A549 (cell line): ENCODE results near the gene GRIK2. TPM values are rescaled to one million over a fixed set of nuclear protein-coding genes. Genes with fewer than 3 reads are reported as not detected.

Experiments
- ATAC-seq, 2 experiments: fragments of 200-7000 bp in 1 of 2; fragments of >200 bp in 1 of 2; cut with Nextera tagmentation in 1 of 2; cut with Tn5 transposase in 1 of 2; 3 replicates each; pipeline versions ENCODE4 v1.8.0 to v1.9.1; 2018 to 2020; ENCODE audit warnings: mild to moderate bottlenecking in 1 of 2, moderate library complexity in 1 of 2
- CTCF ChIA-PET: fragments of 300-600 bp; sonication (Branson Sonifier 250); formaldehyde crosslinking; extraction: SDS; loops from one replicate; lab custom pipeline; 2021; ENCODE audit warnings: antibody characterized with exemption, inconsistent platforms; lab: Yijun Ruan, JAX
- POLR2A ChIA-PET: fragments of 350-600 bp; formaldehyde crosslinking; extraction: SDS; loops from one replicate; lab custom pipeline; 2021; ENCODE audit warnings: antibody characterized with exemption, inconsistent platforms; lab: Yijun Ruan, JAX
- DNase-seq, 2 experiments: peaks; one replicate each; pipeline versions ENCODE4 v3.0.0 to v3.0.0-alpha.2; 2011 to 2016; ENCODE audit warnings: low read depth in 1 of 2, low spot score in 1 of 2
- FAIRE-seq: peaks from 2 replicates; lab custom pipeline; 2011; peaks lifted over from hg19 to GRCh38; lab: Jason Lieb, UNC
- H3K27ac ChIP-seq, 2 experiments: fragments of >200 bp; sonication (Bioruptor Twin); formaldehyde crosslinking; 3 replicates each; pipeline ENCODE4 v1.5.1; 2016 to 2017
- H3K4me1 ChIP-seq: fragments of >200 bp; sonication (Bioruptor Twin); formaldehyde crosslinking; 3 replicates; pipeline ENCODE4 v1.6.1; 2016
- H3K4me2 ChIP-seq: fragments of >200 bp; sonication (Bioruptor Twin); formaldehyde crosslinking; 3 replicates; pipeline ENCODE4 v1.6.1; 2016
- H3K4me3 ChIP-seq: fragments of >200 bp; sonication (Bioruptor Twin); formaldehyde crosslinking; 3 replicates; pipeline ENCODE4 v1.5.1; 2016
- H3K9me3 ChIP-seq: fragments of >200 bp; sonication (Bioruptor Twin); formaldehyde crosslinking; 3 replicates; pipeline ENCODE4 v1.6.1; 2016
- BCL3 ChIP-seq: fragments of >200 bp; sonication (Bioruptor Twin); formaldehyde crosslinking; IDR thresholded peaks from 3 replicates; pipeline ENCODE4 v1.6.1; 2016
- CBX2 ChIP-seq: fragments of 200-600 bp; sonication (generic); IDR thresholded peaks from 2 replicates; pipeline ENCODE4 v1.6.1; 2016; ENCODE audit warnings: low read depth, mild to moderate bottlenecking, borderline replicate concordance
- EHF ChIP-seq: fragments of 250-450 bp; sonication (Bioruptor Pico); IDR thresholded peaks from 2 replicates; pipeline ENCODE4 v1.5.0; 2020; ENCODE audit warnings: mild to moderate bottlenecking
- EP300 ChIP-seq, 2 experiments: fragments of >200 bp; sonication (Bioruptor Twin); formaldehyde crosslinking; IDR thresholded peaks; 2 replicates in 1 of 2; 3 replicates in 1 of 2; pipeline ENCODE4 v1.6.1; 2016 to 2017
- ESRRA ChIP-seq: fragments of 150-350 bp; IDR thresholded peaks from 2 replicates; pipeline ENCODE4 v1.6.1; 2014; ENCODE audit warnings: mild to moderate bottlenecking, low read length, borderline replicate concordance
- HOXB13 ChIP-seq: fragments of 250-450 bp; sonication (Bioruptor Pico); IDR thresholded peaks from 2 replicates; pipeline ENCODE4 v1.5.0; 2020; ENCODE audit warnings: low read depth, mild to moderate bottlenecking, moderate library complexity
- HOXB5 ChIP-seq: fragments of 250-450 bp; sonication (Bioruptor Pico); IDR thresholded peaks from 2 replicates; pipeline ENCODE4 v1.5.0; 2020; ENCODE audit warnings: mild to moderate bottlenecking, moderate library complexity
- JUN ChIP-seq, 2 experiments: fragments of >200 bp; sonication (Bioruptor Twin); formaldehyde crosslinking; IDR thresholded peaks; 2 replicates in 1 of 2; 3 replicates in 1 of 2; pipeline ENCODE4 v1.6.1; 2016 to 2017
- JUNB ChIP-seq: fragments of >200 bp; sonication (Bioruptor Twin); formaldehyde crosslinking; IDR thresholded peaks from 2 replicates; pipeline ENCODE4 v1.6.1; 2016
- KDM1A ChIP-seq: fragments of 200-600 bp; sonication (generic); IDR thresholded peaks from 2 replicates; pipeline ENCODE4 v1.6.1; 2016; ENCODE audit warnings: low read depth, mild to moderate bottlenecking
- MAX ChIP-seq: IDR thresholded peaks from 2 replicates; pipeline ENCODE4 v1.6.1; 2012
- MYC ChIP-seq: IDR thresholded peaks from 2 replicates; pipeline ENCODE4 v1.6.1; 2012; ENCODE audit warnings: mild to moderate bottlenecking, inconsistent platforms, low read length, improper control_type of control experiment, borderline replicate concordance
- NPAS2 ChIP-seq: fragments of 250-450 bp; sonication (Bioruptor Pico); IDR thresholded peaks from 2 replicates; pipeline ENCODE4 v1.8.0; 2022; ENCODE audit warnings: mild to moderate bottlenecking, moderate library complexity, borderline replicate concordance
- NR3C1 ChIP-seq: fragments of >200 bp; sonication (Bioruptor Twin); formaldehyde crosslinking; IDR thresholded peaks from 3 replicates; pipeline ENCODE4 v1.6.1; 2017
- PBX3 ChIP-seq: IDR thresholded peaks from 2 replicates; pipeline ENCODE4 v1.6.1; 2012
- PHF8 ChIP-seq: fragments of 200-600 bp; sonication (generic); IDR thresholded peaks from 2 replicates; pipeline ENCODE4 v1.6.1; 2016; ENCODE audit warnings: low read depth, mild to moderate bottlenecking, antibody characterized with exemption, moderate library complexity, borderline replicate concordance
- POLR2A ChIP-seq: IDR thresholded peaks from 2 replicates; pipeline ENCODE4 v1.6.1; 2012; ENCODE audit warnings: mild to moderate bottlenecking, low read length
- RARB ChIP-seq: fragments of 250-450 bp; sonication (Bioruptor Pico); IDR thresholded peaks from 2 replicates; pipeline ENCODE4 v1.8.0; 2021; ENCODE audit warnings: mild to moderate bottlenecking, moderate library complexity
- RCOR1 ChIP-seq: fragments of 150-350 bp; IDR thresholded peaks from 2 replicates; pipeline ENCODE4 v1.6.1; 2014; ENCODE audit warnings: antibody characterized with exemption, low read length, low read depth
- REST ChIP-seq: fragments of 200-600 bp; sonication (generic); IDR thresholded peaks from 2 replicates; pipeline ENCODE4 v1.6.1; 2016; ENCODE audit warnings: antibody characterized with exemption, mild to moderate bottlenecking, moderate library complexity
- RNF2 ChIP-seq: fragments of 200-600 bp; sonication (generic); IDR thresholded peaks from 2 replicates; pipeline ENCODE4 v1.6.1; 2016; ENCODE audit warnings: low read depth, mild to moderate bottlenecking, antibody characterized with exemption, moderate library complexity, borderline replicate concordance
- SMC3 ChIP-seq: fragments of >200 bp; sonication (Bioruptor Twin); formaldehyde crosslinking; IDR thresholded peaks from 3 replicates; pipeline ENCODE4 v1.6.1; 2018; ENCODE audit warnings: inconsistent platforms
- USF2 ChIP-seq: fragments of 450-650 bp; IDR thresholded peaks from 2 replicates; pipeline ENCODE4 v1.6.1; 2014; ENCODE audit warnings: antibody characterized with exemption
- WGBS: methylation state at CpG from one replicate; pipeline ENCODE4 v1.1.6; 2017; ENCODE audit errors: missing lambda C conversion rate; 5-methylcytosine and 5-hydroxymethylcytosine counted together
- polyA plus RNA-seq, 4 experiments: library from polyadenylated mRNA; depleted of rRNA in 3 of 4; stranded (reverse); fragments of >200 nt; fragmentation: RNase III in 1 of 4; extraction: RNeasy Plus Mini Kit Qiagen cat#74134 plus additional on column Dnase treatment in 1 of 4; gene quantifications; 2 replicates in 3 of 4; 3 replicates in 1 of 4; pipeline ENCODE4 v1.2.3, GENCODE V29; 2011 to 2017

Gene GRIK2
- polyA plus RNA-seq, 2 of the 4 experiments (the other 2 are of a cell fraction) = 0.56 to 0.65 TPM

GRCh38 chr6:101689695-101690094 lies 296.2 kb downstream of the GRIK2 start:
- Histone ChIP-seq H3K4me2 (no peak overlapping the region), H3K4me3 (no peak overlapping the region), H3K4me1 (no peaks in the 10 kb centered on the region), H3K27ac (no peak overlapping the region), H3K9me3 (no peaks in the 10 kb centered on the region)
- ATAC-seq (no peak), DNase-seq (no peak), FAIRE-seq (no peak)
- no peak for TF ChIP-seq BCL3
- no peak for TF ChIP-seq HOXB13 (CRISPR knock-in tag)
- TF ChIP-seq NPAS2 (CRISPR knock-in tag) = no peak
- TF ChIP-seq ESRRA = no peak
- no peak for TF ChIP-seq REST
- TF ChIP-seq MYC = no peak
- TF ChIP-seq EP300 (IDR thresholded peaks at IDR 0.05) = no peak
- no peak for TF ChIP-seq JUN (IDR thresholded peaks at IDR 0.05)
- CTCF ChIA-PET = no interaction called here
- POLR2A ChIA-PET = no interaction called here
- WGBS = 23% methylated on average over 2 of the region's 2 CpGs

- Histone ChIP-seq H3K27ac (no peak overlapping the region), H3K4me2 (no peak overlapping the region), H3K9me3 (no peaks in the 10 kb centered on the region), H3K4me3 (no peak overlapping the region), H3K4me1 (no peaks in the 10 kb centered on the region)
- WGBS = 23% methylated on average over 3 of the region's 3 CpGs
- FAIRE-seq (no peak), ATAC-seq (no peak), DNase-seq (no peak)
- TF ChIP-seq RCOR1 = no peak
- no peak for TF ChIP-seq PHF8
- no peak for TF ChIP-seq HOXB5 (CRISPR knock-in tag)
- no peak for TF ChIP-seq NR3C1
- TF ChIP-seq SMC3 = no peak
- no peak for TF ChIP-seq ESRRA
- TF ChIP-seq EP300 (IDR thresholded peaks at IDR 0.05) = no peak
- TF ChIP-seq RNF2 = no peak
- TF ChIP-seq RARB = no peak
- TF ChIP-seq PBX3 = no peak
- no peak for TF ChIP-seq JUNB
- no peak for TF ChIP-seq POLR2A
- TF ChIP-seq CBX2 = no peak
- no peak for TF ChIP-seq MAX
- TF ChIP-seq KDM1A = no peak
- no peak for TF ChIP-seq USF2
- TF ChIP-seq EHF (CRISPR knock-in tag) = no peak
- POLR2A ChIA-PET = no interaction called here
- CTCF ChIA-PET = no interaction called here
Measured at GRCh38 chr6:101700655-101701054, 307.1 kb downstream of the GRIK2 start.
